NCI-H748 treated with DMSO at 0.1 percent for 48 hours (cell line): ENCODE data around the gene TTC28.

Experiments used
- DNase-seq: peaks from one replicate; lab custom pipeline; 2025; lab: John Stamatoyannopoulos, UW

TTC28 gene

DNA sequence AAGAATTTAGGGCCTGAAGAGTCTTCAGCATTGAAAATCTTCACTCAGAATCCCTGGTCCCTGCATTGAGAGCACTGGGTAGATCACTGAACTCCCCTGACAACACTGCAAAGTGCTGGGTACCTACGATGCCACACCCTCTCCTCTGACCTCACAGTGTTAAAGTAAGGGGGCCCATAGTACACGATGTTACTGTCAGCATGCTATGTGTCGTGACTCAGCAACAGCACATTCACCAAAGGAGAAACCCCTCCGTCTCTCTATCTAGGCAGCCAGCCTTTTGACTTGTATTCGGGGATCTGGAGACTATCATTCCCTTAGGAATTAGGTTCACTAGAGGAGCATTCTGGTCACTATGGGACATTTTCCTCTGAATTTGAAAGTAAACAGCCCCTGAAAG lies 693.2 kb downstream of the TTC28 start:
- no peak for DNase-seq

DNA sequence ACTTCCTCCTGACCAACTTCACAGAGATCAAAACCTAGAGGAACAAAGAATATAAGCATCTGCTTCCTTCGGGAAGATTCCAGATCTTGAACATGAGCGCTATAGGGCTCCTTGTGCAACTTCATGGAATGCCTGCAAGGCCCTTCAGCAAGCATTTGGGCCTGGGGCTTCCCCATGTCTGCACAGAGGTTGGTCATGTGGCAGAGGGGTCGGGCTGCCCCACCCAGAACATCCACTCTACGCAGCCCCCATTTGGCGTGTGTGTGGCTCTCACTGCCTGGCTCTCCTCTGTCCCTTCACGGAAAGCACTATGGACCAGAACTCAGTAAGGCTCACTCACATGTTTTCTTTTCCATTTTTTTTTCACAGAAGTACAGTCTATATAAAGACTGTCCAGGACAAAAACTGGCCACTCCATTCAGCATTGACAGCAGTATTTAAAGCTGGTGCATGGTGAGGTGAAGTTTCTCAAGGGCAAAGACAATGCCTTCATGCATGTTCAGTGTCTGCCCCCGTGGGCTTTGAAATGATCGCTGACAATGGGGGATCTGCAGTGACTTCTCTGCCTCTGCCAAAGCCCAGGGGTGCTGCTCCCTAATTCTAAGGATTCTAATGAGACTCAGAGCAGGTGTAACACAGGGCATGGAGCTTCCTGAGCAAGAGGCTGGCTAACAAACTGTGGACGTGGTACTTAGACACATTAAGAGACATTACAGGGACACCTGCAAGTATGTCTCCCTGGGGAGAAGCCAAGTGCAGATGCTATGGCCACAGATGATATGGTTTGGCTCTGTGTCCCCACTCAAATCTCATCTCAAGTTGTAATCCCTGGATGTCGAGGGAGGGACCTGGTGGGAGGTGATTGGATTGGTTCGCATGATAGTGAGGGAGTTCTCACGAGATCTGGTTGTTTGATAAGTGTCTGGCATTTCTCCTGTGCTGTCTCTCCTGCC lies 694.0 kb downstream of the TTC28 start:
- DNase-seq: no peak

DNA sequence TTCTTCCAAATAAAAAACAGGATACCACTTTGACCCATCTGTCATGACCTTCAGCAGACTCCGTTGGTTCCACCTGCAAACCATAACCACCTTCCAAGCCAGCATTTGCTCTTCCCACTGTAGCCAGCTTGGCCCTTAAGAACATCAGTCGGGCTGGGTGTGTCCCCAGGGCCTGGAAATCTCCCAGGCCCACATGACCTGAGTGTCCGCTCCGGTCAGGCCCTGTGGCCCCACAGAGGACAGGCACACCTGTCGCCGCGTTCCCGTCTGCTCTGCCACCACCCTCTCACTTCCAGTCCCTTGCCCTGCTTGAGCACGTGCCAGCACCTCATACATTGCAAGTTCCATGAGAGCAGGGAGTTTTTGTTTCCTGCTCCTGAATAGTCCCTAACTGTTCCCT lies 694.9 kb downstream of the TTC28 start:
- no peak for DNase-seq

DNA sequence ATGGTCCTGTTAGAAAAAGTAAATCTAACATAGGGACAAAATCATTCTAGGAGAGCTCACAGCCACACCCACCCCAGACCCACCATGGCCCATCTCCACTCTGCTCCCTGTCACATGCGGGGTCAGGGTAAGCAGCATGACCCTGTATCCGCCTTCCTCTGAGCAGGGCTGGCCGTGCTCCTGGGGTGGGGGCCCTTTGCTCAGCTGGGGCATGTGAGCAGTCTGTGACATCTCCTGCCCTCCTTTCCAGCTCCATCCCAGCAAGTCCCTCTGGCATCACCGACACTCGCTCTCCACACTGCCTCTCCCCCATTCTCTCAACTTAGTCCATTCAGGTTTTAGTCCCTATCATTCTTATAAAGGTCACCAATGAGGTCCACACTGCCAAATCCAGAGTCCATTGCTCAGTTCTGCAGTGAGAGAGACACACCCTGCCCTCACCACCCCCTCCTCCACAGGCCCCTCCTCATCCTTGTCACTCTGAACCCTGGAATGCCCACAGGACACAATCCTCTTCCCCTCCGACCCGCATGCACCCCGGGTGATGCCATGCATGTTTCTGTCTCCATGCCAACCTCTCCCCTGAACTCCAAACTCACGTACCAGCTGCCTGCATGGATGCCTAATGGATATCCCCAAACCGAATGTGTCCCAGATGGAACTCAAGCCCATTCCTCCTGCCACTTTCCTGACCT lies 695.5 kb downstream of the TTC28 start:
- no peak for DNase-seq

DNA sequence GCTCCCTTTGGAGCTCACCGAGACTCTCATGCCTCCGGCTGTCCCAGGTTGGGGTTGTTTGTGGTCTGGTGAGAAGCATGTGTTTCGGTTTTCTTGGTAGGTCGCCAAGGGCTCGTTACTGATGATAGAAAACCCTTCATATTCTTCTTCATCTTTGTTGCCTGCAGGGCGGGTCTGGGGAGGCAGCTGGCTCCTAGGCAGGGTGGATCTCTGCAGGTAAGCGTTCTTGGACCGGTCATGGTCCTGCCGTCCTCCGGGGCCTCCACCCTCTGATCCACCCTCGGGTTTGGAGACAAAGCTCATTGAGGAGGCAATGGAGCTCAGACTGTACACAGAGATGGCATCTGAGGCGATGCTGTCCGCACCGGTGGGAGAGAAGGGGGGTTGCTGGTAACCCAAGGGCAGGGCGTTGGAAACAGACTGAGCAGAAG lies 696.3 kb downstream of the TTC28 start:
- no peak for DNase-seq

DNA sequence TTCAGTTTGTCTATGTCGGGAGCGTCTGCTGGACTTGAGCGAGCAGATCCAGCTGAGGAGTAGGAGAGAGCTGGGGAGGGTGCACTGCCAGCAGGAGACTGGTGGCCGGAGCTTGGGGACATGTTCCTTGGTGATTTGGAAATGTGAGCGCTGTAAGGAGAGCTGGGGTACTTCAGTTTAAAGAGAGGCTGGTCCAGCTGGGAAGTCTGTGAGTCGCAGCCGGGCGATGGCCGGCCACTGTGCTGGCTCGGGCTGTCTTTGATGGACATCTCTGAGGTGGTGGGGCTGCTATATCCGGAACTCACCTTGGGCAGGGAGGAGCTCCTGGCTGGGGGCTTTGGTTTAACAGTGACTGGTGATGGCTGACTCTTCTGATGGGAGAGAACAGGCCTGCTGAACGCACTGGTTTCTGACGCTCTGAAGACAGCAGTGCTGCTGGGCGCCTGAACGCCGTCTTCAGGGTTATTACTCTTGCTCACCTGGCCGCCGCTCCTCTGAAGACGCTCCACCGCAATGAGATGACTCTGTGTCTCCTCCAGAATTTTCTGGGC lies 696.9 kb downstream of the TTC28 start:
- DNase-seq: no peak

DNA sequence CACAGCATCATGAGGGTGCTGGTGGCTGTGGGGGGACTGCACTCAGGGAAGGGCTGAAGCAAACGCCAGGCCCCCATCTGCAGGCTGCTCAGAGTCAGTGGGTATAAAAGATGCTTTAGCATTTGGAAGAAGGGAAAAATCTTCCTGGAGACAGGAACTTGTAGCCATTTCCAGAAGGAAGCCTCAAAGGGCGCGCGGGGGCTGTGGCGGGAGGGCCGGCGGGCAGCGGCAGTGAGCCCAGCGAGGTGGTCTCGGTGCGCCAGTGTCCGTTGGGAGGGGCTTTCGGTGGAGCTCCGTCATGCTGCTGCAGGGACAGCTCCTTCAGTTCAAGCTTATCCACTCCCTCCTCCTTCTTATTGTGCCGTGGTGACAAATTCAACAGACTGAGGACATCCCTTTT lies 697.5 kb downstream of the TTC28 start:
- DNase-seq: no peak

DNA sequence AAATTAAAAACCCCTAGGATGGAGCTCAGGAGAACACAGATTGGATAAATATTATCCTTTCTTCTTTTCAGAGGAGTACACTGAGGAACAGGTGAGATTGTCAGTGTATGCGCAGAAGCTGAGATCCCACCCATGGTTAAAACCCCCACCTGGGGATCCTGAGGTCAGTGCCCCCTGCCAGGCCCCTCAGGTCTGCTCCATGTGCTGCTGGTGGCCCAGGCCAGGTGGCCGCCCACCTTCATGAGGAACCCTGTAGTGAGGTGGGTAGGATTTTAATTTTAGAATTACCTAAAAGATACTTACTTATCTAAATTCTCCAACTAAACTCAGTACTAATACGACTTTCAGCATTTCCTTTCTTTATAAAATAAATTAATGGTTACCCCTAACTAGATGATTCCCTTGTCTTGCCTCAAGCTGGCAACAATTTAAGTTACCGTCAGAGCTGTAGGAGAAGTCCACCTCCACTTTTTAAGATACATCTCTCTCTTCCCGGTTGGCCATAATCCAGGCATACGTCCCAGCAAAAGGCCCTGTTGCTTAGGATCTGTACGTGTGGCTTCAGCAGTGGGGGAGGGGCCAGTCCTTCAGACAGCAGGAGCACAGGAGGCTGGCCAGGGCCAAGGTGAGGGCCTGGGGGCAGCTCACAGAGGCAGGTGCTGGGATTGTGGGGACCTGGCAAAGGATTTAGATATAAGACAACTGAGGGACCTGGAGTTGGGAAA lies 699.1 kb downstream of the TTC28 start:
- no peak for DNase-seq

DNA sequence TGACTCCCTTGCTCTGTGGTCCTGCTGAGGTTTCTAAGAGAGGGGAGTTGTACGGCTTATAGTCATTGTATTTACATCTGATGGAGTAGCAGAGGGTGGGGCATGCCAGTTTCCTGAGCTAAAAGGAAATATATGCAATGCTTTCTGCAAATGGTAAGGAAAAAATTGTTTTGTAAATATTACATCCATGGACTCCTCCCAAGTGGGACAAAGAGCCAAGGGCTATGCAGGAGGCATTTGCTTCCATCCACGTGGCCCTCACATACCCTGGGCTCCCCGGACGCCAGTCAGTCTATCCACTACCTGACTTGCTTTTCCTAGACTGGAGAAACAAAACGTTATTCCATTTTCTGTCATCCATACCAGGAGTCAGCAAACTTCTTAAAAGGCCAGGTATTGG lies 700.8 kb downstream of the TTC28 start:
- no peak for DNase-seq

DNA sequence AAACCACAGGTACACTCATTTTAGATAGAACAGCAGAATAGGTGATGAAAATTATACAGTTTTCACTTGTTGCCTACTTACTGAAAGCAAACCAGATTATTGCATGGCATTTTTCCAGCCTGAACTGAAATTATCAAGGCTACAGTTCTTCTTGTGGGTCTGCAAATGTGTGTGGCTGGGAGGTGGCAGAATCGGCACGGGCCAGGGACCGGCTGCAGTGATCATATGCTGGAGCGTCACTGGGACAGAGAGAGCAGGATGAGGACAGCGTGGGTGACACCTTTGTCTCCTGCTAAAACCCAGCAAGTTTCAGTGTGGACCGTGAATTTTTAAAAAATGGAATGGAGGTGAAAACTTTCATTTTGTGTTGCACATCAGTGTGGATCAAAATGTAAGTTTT lies 701.3 kb downstream of the TTC28 start:
- no peak for DNase-seq

DNA sequence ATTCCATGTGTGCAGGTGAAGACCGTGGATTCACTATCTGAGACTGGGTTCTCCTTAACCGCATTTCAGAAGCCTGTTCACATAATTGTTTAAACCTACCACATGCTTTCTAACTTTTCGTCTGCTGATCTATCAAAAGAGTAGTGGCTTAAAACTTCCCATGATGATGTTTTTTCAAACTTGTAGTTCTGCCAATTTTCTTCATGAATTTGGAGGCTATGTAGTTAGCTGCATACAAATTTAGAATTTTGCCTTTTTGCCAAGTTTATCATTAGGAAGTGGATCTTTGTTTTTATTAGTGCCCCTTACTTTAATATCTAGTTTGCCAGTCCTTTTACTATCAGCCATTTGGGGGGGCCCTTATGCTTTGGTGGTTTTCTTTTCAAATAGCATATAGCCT lies 703.1 kb downstream of the TTC28 start:
- DNase-seq: no peak

DNA sequence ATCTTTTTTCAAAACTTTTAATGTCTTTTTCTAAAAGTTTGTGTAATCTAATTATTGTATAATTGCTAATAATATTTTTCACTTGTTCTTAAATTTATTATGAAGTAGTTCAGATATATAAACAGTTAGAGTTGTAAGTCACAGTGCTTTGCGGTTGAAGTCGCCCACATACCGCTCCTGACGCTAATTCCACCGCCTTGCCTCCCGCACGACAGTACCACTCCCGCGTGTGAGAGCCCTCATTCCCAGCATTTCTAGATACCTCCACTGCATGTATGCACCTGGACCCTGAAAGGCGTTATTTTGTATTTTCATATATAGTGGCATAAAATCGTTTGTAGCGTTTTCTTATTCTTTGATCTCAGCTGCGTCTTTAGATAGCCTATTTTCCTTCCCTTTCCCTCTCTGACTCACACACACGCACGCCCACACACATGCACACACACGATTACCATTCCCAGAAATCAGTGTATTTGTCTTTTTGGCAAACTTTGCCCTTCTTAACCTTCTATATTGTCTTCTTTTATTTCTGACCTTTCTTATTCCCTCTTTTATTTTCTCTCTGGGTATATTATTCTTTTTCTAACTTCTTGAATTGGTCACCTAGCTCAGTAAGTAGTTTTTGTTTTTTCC lies 704.1 kb downstream of the TTC28 start:
- DNase-seq: no peak

DNA sequence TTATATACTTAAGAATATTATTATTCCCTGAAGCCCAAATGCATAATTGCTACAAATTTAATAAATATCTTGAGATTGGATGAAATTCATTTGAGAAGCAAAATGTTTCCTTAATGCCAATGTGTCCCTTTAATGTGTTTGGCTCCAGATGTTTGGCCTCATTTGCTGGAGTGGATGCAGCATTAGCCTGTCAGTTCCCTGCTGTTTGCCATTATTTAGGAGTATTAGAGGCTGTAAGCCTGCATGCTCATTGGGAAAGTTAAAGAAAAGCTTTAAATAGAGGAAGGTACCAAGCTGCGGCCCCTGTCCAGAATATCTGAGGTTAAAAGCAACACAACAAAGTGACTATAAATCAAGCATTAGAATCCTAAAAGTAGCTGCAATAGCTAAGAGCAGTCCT lies 705.8 kb downstream of the TTC28 start:
- no peak for DNase-seq

DNA sequence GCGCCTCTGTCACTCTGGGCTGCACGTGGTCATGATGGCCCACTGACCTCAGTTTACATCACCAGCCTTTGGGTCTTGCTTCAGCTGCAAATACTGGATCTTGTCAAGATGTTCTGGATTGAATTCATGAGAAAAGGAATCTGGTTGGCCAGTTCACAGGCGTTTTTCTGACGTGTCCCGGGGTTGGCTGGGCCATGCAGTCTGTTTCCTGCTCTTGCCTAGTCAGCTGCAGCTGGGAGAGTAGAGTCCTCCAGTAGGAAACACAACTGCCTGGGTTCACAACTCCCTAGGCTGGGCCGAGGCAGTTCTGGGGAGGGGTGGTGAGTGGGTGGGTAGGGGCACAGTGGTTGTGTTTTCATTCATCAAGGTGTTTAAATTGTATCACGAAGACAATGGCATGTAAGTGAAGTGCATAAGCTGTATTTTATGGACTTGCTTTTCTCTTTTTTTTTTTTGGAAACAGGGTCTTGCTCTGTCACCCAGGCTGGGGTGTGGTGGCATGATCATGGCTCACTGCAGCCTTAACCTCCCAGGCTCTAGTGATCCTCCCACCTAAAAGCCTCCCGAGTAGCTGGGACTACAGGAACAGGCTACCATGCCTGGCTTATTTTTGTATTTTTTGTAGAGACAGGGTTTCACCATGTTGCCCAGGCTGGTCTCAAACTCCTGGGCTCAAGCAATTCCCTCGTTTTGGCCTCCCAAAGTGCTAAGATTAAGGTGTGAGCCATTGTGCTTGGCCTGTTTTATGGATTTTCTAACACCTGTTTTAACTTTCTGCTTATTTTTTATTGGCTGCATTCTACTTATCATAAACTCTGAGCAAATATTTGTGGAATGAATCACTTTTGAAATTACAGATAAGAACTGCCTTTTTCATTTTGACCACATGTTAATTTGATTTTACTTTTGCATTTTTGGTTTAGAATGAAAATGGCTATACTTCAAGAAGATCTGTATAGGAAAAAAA lies 706.6 kb downstream of the TTC28 start:
- no peak for DNase-seq

DNA sequence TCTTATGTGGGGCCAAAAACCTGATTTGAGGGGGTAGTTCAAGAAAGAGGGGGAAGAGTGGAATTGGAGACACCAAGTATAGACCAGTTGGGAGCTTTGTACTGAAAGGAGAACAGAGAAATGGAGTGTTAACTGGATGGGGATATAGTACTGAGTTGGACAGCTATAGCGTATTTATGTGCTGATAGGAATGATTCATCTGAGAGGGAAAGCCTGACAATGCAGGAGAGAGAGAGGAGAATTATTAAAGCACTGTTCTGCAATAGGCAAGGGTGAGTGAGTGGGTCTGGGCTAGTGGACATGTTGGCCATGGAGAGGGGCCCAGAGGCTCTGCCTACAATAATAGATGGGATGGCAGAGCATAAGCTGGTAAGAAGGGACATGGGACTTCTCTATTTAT lies 707.7 kb downstream of the TTC28 start:
- no peak for DNase-seq

DNA sequence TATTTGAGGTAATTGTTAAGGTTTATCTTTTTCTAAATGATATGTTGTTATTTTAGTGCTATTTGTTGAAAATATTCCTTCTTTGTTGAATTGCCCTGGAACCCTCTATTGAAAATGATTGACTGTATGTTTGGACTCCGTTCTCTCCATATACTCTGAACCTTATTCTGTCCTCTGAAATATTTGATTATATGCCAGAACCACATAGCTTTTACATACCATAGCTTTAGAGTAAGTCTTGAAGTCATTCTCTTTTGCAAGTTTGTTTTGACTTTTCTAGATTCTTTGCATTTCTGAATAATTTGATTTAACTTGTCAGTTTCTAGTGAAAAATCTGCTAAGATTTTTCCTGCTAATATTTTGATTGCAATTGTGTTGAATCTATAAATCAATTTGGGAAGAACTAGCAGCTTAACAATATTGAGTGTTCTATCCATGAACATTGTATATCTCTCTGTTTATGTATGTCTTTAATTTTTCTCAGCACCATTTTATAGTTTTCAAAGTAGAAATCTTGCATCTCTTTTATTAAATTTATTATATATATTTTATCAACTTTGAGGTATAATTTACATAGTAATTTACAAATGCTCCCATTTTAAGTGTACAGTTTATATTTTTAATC lies 708.9 kb downstream of the TTC28 start:
- no peak for DNase-seq

DNA sequence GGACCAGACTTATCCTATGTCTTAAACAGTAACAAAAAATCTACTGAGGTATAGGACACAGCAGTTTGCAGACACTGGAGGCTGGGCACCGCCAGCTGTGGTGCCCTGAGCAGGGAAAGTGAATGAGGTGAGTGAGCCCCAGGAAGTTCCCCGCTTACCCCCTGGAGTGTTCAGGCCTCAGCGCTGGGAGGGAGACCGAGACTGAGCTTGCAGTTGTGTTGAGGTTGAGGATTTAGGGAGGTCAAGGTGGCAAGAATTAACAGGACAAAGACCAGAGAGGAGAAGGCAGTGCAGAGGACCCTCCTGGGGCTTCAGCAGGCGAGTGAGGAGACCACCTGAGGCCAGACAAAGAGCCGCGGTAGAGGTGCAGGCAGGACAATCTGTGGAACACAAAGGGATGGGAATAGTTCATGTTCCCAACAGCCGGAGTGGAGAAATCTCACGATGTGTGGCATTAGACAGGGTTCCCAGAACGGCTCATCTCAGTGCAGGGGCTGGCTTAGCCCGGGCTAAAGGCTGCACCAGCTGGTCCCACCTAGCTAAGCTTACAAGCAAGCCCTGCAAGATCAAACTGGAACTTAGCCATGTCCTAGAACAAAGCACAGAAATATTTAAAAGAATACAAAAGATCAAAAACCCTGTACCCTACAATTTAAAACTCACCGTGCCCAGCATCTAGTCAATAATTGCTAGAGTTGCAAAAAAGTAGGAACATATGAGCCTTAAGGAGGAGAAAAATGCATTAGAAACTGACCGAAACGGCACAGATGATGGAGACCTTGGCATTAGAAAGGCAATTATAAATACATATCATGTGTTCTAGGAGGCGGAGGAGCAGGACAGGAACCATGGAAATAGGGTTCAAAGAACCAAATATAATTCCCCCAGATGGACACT lies 713.2 kb downstream of the TTC28 start:
- no peak for DNase-seq

DNA sequence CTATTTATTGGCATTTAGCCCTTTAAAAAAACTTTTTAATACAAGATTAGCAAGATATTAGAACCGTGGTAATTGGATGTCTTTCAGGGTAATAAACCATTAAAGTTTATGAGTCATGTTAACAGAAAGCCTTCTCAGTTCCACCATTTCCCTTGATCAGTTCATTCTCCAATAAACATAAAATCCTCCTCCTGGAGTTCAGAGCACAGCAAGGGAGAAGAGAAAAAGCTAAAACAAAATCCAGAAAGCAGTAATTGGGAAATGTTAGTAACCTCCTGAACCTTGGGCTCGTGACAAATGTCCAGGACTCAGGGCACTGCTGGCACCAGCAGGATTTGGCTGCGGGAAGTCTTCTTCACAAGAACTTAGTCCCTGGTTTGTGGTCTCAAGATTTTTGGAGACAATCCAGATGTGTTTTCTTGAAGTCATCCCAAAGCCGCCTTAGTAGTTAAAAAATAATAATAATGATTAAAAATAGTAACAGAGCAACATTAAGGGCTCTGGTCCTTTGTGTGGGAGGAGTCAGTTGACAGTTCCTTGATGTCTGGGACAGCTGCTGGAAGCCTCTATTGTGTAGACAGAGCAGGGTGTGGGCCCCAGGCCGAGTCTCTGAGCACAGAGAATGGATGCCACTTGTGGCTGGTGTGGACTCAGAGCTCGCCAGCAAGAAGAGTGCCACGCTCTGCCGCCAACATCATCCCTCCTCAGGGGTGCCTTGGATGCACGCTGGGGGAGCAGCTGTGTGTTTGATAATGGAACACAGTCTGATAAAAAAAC lies 717.2 kb downstream of the TTC28 start:
- no peak for DNase-seq
